GM06990 (cell line): ENCODE measurements around the gene PBX3.

Experiments
- DNase-seq: peaks from one replicate; pipeline ENCODE4 v3.0.0-alpha.2; 2011; ENCODE audit not compliant: insufficient read length; ENCODE audit errors: extremely low read depth
- H3K27me3 ChIP-seq: replicated peaks from 2 replicates; pipeline ENCODE4 v1.6.0; 2011; ENCODE audit warnings: low read length; ENCODE audit not compliant: control insufficient read depth, insufficient read depth
- H3K36me3 ChIP-seq: 2 replicates; pipeline ENCODE4 v1.5.1; 2011; ENCODE audit warnings: low read length; ENCODE audit not compliant: control insufficient read depth, insufficient read depth
- H3K4me3 ChIP-seq: replicated peaks from 2 replicates; pipeline ENCODE4 v1.5.1; 2011; ENCODE audit warnings: low read depth, mild to moderate bottlenecking, control low read depth, low read length
- CTCF ChIP-seq: IDR thresholded peaks from 2 replicates; pipeline ENCODE4 v1.5.1; 2011; ENCODE audit warnings: low read length, control low read depth, mild to moderate bottlenecking, inconsistent platforms; ENCODE audit not compliant: insufficient read depth, poor library complexity, severe bottlenecking

PBX3 gene

GRCh38 chr9:125883565-125884217 lies 136.5 kb downstream of the PBX3 start:
- H3K36me3 ChIP-seq, result no peaks in the 10 kb centered on the region
- no peaks in the 10 kb centered on the region for H3K27me3 ChIP-seq
- H3K4me3 ChIP-seq, result no peak overlapping the region
- no peak for DNase-seq
- TF ChIP-seq CTCF, result no peak

GRCh38 chr9:125884218-125884595 lies 137.0 kb downstream of the PBX3 start:
- DNase-seq, result no peak
- Histone ChIP-seq H3K4me3 (no peak overlapping the region), H3K36me3 (no peaks in the 10 kb centered on the region), H3K27me3 (no peaks in the 10 kb centered on the region)
- TF ChIP-seq CTCF, result no peak

GRCh38 chr9:125885405-125886034 lies 138.3 kb downstream of the PBX3 start:
- DNase-seq, result no peak
- TF ChIP-seq CTCF, result no peak
- H3K4me3 ChIP-seq, result no peak overlapping the region
- no peaks in the 10 kb centered on the region for H3K27me3 ChIP-seq
- no peaks in the 10 kb centered on the region for H3K36me3 ChIP-seq

- no peak for DNase-seq
- H3K4me3 ChIP-seq, result no peak overlapping the region
- no peak for TF ChIP-seq CTCF
- H3K36me3 ChIP-seq, result no peaks in the 10 kb centered on the region
- no peaks in the 10 kb centered on the region for H3K27me3 ChIP-seq
These were observed 139.2 kb downstream of the PBX3 start for GRCh38 chr9:125886365-125886764.

GRCh38 chr9:125887172-125887571 lies 140.0 kb downstream of the PBX3 start:
- Histone ChIP-seq H3K36me3 (no peaks in the 10 kb centered on the region), H3K27me3 (no peaks in the 10 kb centered on the region), H3K4me3 (no peak overlapping the region)
- DNase-seq, result no peak
- TF ChIP-seq CTCF, result no peak
